Stimulated activated CD8-positive, alpha-beta memory T cell treated with anti-CD3 and anti-CD28 coated beads, Interleukin-12 subunit alpha, Interleukin-12 subunit beta, amount 100 ng/mL, for 24 hours (primary cell): Measurements from ENCODE around the gene ORC3.
"Not testable (repeated sequence)": the region's sequence is repeated elsewhere in the genome, so short reads cannot be mapped to it uniquely, and the experiment has no call there.

Source experiments
- DNase-seq: peaks from one replicate; pipeline ENCODE4 v3.0.0-alpha.2; 2020; ENCODE audit errors: extremely low read depth

Gene ORC3

DNA sequence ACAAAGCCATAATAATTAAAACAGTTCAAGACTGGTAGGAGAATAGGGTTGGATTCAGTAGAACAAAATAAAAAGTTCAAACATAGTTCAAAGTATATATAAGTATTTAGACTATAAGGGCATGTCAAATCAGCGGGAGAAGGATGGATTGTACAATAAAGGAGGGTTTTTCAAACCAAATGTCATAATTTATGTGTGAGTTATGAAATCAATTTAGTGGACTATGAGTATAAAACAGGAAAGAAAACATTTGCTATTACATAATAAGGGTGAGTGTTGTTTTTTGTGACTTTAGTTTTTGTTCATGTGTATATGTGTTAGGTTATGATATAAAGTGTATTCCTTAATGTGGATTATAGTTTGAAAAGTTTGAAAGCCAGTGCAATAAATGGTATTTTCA is 10.6 kb downstream of the ORC3 start:
- DNase-seq, result no peak

DNA sequence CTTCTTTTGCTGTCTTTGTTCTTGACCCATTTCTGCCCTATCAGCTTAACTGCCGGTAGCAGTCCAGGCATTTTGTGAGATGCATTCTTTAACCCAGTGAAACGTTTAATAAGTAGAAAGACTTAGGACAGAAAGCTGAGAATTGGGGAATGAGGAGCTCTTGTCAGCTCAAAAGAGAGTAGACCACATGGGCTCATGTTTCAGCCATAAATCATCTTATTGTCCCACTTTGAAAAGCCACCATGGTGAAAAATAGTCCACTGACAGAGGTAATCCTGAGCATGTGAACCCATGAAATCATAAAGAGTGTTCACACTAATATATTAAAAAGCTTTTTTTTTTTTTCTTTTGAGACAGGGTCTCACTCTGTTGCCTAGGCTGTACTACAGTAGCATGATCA is 16.3 kb downstream of the ORC3 start:
- DNase-seq, result no peak

GRCh38 chr6:87608802-87609201 is 18.9 kb downstream of the ORC3 start:
- DNase-seq, result no peak

DNA sequence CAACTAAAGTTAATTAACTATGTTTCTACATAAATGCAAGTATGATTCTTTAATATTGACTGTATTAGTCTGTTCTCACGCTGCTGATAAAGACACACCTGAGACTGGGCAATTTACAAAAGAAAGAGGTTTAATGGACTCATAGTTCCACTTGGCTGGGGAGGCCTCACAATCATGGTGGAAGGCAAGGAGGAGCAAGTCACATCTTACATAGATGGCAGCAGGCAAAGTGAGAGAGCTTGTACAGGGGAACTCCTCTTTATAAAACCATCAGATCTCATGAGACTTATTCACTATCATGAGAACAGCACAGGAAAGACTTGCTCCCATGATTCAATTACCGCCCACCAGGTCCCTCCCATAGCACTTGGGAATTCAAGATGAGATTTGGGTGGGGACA is 23.1 kb downstream of the ORC3 start:
- DNase-seq, result not testable (repeated sequence)

DNA sequence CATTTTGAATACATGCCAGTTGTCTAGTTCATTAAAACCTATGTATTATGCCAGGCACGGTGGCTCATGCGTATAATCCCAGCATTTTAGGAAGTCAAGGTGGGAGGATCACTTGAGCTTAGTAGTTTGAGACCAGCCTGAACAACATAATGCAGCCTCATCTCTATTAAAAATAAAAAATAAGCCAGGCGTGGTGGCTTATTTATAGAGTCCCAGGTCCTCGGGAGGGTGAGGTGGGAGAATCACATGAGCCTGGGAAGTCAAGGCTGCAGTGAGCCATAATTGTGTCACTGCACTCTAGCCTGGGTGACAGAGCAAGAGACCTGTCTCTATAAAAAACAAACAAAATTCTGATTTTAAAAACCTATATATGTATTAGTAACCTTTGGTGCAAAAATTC is 27.5 kb downstream of the ORC3 start:
- DNase-seq, result no peak

GRCh38 chr6:87618531-87618930 is 28.6 kb downstream of the ORC3 start:
- no peak for DNase-seq

- DNase-seq, result no peak
Observed at GRCh38 chr6:87623248-87623647, 33.3 kb downstream of the ORC3 start.

DNA sequence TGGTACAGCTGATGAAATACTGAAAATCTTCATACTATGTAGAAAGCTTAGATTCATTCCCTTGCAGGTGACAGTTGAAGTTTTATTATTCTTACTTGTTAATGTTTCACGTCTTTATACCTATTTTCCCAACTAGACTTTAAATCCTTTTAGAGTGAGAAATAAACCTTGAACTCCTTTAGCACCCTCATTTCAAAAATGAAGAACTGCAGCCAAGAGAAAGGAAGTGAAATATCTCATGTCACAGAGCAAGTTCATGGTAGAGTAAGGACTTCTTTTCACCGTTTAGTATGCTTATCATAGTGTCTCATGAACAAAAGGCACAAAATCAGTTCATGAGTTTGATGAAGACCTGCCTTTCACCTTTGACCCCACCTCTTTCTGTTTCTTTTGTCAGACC is 38.5 kb downstream of the ORC3 start:
- no peak for DNase-seq

GRCh38 chr6:87628881-87629280 is 38.9 kb downstream of the ORC3 start:
- no peak for DNase-seq

GRCh38 chr6:87630746-87631145 is 40.8 kb downstream of the ORC3 start:
- no peak for DNase-seq

- no peak for DNase-seq
Observed at GRCh38 chr6:87633851-87634250, 43.9 kb downstream of the ORC3 start.

DNA sequence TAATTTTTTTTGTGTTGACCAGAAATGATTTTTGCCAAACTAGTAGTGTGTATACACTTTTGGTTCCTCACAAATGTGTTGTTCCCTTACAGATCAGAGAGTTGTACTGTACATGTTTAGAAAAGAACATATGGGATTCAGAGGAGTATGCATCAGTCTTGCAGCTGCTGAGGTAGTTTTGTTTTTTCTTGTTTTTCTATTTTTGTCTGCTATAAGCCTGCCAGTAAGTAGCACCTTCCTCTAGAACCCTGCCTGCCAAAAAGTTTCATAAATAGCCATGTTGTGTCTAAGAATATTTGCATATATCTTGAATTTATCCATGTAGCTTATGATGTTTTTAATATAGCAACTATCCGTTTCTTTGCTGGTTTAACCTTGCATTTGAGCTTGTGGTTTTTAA is 46.4 kb downstream of the ORC3 start:
- DNase-seq, result no peak

DNA sequence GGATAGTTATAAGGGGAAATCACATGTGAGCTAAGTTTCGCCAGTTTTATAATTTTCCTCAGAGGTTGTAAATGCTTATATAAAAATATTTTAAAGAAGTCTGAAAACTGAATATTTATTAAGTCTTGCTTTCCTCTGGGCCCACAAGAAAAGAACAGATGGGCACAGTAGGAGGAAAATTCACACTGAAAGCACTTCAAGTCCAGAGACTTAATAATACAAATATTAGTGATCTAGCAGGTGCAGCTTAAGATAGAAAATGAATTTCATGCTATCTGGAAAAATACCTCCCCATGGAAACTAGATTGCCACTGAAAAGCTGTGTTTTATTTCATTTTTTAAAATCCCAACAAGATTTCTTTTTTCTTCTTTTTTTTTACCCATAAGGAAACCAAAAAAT is 47.2 kb downstream of the ORC3 start:
- DNase-seq, result no peak

DNA sequence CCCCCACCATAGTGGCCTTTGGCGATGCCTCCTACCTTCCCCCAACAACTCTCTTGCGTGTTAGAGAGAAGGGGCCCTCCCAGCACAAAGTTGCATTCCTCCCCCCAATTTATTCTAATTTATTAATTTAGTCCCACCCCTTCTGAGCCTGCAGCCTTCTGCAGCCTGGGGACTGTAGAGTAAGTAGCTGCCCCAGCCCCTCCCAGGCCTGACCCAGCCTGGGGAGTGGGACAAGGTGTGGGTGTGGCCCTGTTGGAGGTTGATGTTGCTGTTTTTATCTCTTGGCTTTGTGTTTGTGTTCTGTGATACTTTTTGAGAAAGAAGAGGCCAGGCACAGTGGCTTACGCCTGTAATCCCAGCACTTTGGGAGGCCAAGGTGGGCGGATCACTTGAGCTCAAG is 49.4 kb downstream of the ORC3 start:
- no peak for DNase-seq

DNA sequence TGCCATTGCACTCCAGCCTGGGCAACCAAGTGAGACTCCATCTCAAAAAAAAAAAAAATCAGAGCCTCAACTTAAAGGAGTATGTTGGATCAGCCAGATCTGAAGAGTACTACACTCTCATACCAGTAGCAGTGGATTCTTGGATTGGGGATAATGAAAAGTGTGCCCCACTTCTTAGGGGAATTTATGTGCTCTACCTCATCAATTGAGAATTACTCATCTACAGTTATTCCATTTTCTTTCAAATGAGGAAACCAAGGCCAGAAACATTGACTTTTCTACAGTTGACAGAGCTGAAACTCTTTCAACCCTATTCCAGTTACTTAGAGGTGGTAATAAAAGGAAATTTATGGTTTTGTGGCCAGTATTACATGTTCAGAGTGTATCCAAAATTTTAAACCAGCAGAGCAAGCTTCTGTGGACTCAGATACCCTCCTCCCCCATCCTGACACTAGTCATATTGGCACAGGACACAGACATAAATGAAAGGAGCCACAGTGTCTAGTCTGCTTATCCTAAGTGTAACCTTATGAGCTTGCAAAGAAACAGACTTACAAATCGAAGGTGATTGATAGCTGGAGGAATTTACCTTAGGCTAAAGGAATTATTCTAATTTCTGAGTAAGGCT is 51.2 kb downstream of the ORC3 start:
- no peak for DNase-seq

DNA sequence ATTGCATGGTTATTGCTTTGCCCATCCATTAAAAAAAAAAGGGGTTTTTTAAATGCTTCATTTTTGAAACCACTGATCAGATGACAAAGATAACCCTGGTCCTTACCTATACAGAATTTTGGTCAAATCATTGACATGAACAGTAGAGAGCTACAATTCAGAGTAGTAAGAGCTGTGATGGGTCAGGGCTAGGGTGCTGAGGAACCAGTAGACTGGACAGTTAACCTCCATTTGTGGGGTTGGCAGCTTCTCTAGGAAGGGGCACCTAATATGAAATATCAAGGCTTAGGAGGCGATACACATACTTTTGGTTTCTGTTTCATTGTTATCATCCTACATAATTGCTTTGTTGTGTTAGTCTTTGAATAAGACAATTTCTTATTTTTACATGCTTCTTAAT is 55.1 kb downstream of the ORC3 start:
- DNase-seq, result no peak

DNA sequence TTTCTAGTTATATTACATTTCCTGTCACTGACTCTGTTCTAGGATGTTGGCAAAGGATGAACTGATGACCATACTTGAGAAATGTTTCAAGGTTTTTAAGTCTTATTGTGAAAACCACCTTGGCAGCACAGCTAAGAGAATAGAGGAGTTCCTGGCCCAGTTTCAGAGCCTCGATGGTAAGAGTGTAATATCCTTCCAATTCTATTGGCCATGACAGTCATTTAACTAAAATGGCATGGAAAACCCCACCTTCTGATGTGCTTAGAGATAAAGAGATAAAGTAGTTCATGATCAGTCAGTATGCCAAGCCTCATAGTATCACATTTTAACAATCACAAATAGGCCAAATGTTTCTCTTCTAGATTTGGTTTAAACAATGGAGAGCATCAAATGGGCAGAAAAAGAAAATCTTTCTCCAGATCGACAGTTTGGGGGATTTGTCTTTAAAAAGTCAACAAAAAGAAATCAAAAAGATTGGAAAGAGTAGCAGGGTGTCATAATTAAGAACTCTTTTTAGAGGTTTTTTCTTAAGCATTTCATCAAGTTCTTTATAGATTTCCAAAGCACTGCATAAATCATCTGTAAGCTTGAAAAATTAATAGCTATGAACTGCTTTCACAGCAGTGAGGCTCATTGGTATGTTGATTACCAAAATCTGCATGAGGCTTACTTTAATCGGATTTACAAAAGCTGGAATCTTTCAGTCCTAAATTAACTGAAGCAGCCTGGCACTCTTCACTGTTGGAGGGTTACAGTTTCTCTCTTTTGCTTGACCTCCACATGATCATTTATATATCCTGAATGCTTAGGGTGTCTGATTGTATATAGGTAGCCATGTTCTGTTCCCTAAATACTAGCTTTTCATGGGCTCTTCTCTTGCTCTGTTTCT is 63.4 kb downstream of the ORC3 start:
- DNase-seq, result no peak

GRCh38 chr6:87654122-87654521 is 64.2 kb downstream of the ORC3 start:
- no peak for DNase-seq

DNA sequence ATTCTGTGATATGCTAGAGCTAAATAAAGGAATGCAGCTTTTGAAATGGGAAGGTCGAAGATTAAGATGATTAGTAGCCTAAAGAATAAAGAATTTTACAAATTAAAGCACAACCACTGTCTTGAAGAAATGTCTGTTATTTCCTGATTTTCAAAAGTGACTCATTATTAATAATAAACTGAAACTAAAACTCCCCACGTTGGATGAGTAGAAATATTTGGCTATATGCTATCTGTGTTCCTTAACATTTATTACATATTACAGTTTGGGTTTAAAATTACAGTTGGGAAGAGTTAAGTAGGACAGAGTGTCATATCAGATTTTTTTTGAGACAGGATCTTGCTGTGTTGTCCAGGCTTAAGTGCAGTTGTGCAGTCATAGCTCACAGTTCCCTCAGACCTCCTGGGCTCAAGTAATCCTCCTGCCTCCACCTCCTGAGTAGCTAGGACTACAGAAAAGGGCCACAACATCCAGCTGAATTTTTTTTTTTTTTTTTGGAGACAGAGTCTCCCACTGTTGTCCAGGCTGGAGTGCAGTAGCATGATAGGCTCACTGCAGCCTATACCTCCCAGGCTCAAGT is 65.0 kb downstream of the ORC3 start:
- DNase-seq, result no peak

DNA sequence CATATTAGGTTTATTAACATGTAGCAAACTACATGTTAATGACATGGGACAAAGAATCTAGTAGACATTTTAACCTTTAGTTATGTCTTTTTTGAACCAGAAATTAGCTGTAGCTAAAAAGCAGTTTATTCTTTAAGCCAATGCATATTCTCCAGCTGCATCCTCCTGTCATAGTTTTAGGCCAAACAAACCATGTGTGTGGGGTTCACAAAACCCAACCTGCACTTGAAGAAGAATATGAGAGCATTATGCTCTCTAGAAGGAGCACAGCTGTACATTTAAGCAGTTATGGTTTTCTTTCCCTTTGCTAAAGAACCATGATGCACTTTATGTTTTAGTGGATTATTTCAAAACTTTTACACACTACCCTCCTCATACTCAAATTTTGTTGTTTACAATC is 65.9 kb downstream of the ORC3 start:
- no peak for DNase-seq

GRCh38 chr6:87656857-87657256 is 66.9 kb downstream of the ORC3 start:
- no peak for DNase-seq

GRCh38 chr6:87658516-87658915 is 68.6 kb downstream of the ORC3 start:
- no peak for DNase-seq

DNA sequence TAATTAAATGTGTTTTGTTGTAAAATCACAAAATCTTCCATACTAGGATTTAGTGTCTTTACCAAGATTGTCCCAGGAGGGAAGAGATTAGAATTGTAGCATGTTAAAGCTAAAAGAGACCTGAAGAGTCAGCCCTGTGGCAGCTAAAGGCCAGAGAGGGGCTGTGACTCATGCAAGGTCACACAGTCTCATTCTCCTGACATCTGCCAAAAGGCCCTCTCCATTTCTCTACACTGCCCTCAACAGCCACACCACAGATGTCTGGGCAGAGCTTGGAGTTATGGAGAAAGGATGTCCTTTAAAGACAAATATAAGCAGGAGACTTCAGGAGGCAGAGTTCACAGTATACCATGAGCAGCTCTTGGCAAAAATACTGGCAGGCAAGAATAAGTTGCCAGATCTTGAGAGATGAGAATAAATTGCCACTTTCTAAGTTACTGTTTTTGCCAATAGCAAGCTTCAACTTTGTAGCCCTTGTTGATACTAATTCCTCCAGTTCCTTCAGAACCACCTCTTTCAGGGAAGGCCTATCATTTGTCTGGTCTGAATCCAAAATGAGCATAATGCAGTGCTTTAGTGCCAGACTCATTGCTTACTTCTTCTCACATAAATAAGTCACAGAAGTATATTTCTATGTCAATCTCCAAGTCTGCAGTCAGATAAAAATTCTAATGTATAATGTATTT is 70.4 kb downstream of the ORC3 start:
- DNase-seq, result no peak
